SK-N-SH treated with all-trans-retinoic acid at 6 μM for 48 hours (cell line): ENCODE data around the gene PTPRD.

ENCODE experiments used
- ARNTL ChIP-seq: fragments of 450-650 bp; formaldehyde crosslinking; IDR thresholded peaks from 2 replicates; pipeline ENCODE4 v1.5.0; 2020; ENCODE audit warnings: low read depth, mild to moderate bottlenecking, moderate library complexity, borderline replicate concordance
- PATZ1 ChIP-seq: fragments of 250-450 bp; sonication (Bioruptor Pico); IDR thresholded peaks from 2 replicates; pipeline ENCODE4 v1.8.0; 2020; ENCODE audit warnings: mild to moderate bottlenecking, moderate library complexity, borderline replicate concordance
- ZFP3 ChIP-seq: fragments of 250-450 bp; sonication (Bioruptor Pico); IDR thresholded peaks from 2 replicates; pipeline ENCODE4 v1.5.0; 2020; ENCODE audit warnings: mild to moderate bottlenecking, moderate library complexity
- ZFP30 ChIP-seq: fragments of 450-650 bp; formaldehyde crosslinking; IDR thresholded peaks from 2 replicates; pipeline ENCODE4 v1.5.0; 2022; ENCODE audit warnings: mild to moderate bottlenecking, moderate library complexity
- TF ChIP-seq, protein P1 (sequence below): fragments of 250-450 bp; sonication (Bioruptor Pico); IDR thresholded peaks from 2 replicates; pipeline ENCODE4 v1.5.1; 2020; ENCODE audit warnings: low read depth, mild to moderate bottlenecking, moderate library complexity

GRCh38 chr9:9862235-9862810 is 750.5 kb downstream of the PTPRD start:
- TF ChIP-seq, protein P1, sequence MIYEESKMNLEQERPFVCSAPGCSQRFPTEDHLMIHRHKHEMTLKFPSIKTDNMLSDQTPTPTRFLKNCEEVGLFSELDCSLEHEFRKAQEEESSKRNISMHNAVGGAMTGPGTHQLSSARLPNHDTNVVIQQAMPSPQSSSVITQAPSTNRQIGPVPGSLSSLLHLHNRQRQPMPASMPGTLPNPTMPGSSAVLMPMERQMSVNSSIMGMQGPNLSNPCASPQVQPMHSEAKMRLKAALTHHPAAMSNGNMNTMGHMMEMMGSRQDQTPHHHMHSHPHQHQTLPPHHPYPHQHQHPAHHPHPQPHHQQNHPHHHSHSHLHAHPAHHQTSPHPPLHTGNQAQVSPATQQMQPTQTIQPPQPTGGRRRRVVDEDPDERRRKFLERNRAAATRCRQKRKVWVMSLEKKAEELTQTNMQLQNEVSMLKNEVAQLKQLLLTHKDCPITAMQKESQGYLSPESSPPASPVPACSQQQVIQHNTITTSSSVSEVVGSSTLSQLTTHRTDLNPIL (CRISPR knock-in tag): no peak
- no peak for TF ChIP-seq PATZ1 (CRISPR knock-in tag)
- no peak for TF ChIP-seq ZFP3
- no peak for TF ChIP-seq ARNTL
- TF ChIP-seq ZFP30 (CRISPR knock-in tag): no peak
